Thymus (tissue), 11 donors: ENCODE results near the gene SPRED2. TPM values are rescaled to one million over a fixed set of nuclear protein-coding genes. Genes with fewer than 3 reads are reported as not detected.

Experiments used
- DNase-seq, 9 donors: peaks; one replicate each; pipeline ENCODE4 v3.0.0-alpha.2; 2013; ENCODE audit warnings: low spot score in 9 of 9, low read depth in 6 of 9, missing footprints in 1 of 9
- H3K27ac ChIP-seq, 2 donors: one replicate each; pipeline ENCODE4 v1.5.1; 2013; ENCODE audit warnings: control low read depth in 1 of 2, low read depth in 1 of 2, low read length in 1 of 2, mild to moderate bottlenecking in 1 of 2, moderate library complexity in 1 of 2
- H3K27me3 ChIP-seq, 2 donors: one replicate each; pipeline ENCODE4 v1.5.1; 2013; ENCODE audit warnings: low read length in 1 of 2; ENCODE audit not compliant: control insufficient read depth in 2 of 2, insufficient read depth in 1 of 2
- H3K36me3 ChIP-seq, 2 donors: one replicate each; pipeline ENCODE4 v1.5.1; 2013; ENCODE audit warnings: low read length in 1 of 2, mild to moderate bottlenecking in 1 of 2, moderate library complexity in 1 of 2; ENCODE audit not compliant: control insufficient read depth in 2 of 2, insufficient read depth in 2 of 2
- H3K4me1 ChIP-seq, 2 donors: one replicate each; pipeline ENCODE4 v1.5.1; 2013; ENCODE audit warnings: low read length in 2 of 2; ENCODE audit not compliant: control insufficient read depth in 2 of 2, insufficient read depth in 2 of 2
- H3K4me3 ChIP-seq, 2 donors: one replicate each; pipeline ENCODE4 v1.5.1; 2013; ENCODE audit warnings: low read length in 2 of 2, control low read depth in 1 of 2, mild to moderate bottlenecking in 1 of 2
- H3K9me3 ChIP-seq, 2 donors: one replicate each; pipeline ENCODE4 v1.5.1; 2013; ENCODE audit warnings: low read length in 1 of 2, mild to moderate bottlenecking in 1 of 2; ENCODE audit not compliant: control insufficient read depth in 2 of 2, insufficient read depth in 1 of 2
- WGBS: extraction: QIAGEN DNeasy Blood & Tissue Kit; methylation state at CpG from one replicate; pipeline ENCODE4 v1.1.7; 2013; 5-methylcytosine and 5-hydroxymethylcytosine counted together
- polyA plus RNA-seq: library from polyadenylated mRNA; stranded (reverse); fragments of 200-250 nt; gene quantifications from one replicate; pipeline ENCODE4 v1.2.3, GENCODE V29; 2013
- total RNA-seq: library from RNA; stranded (reverse); fragments of 120-200 nt; gene quantifications from one replicate; pipeline ENCODE4 v1.2.4, GENCODE V29; 2013
- donor health status: healthy.

SPRED2 gene
- total and polyA plus RNA-seq, 2 donors: 7.9 to 17.0 TPM

GRCh38 chr2:65314801-65315441 is 117.5 kb downstream of the SPRED2 start:
- WGBS: 95% methylated on average over 8 of the region's 8 CpGs
- peaks cover 74 to 86% of the 10 kb centered on the region in 2 donors for H3K36me3 ChIP-seq
- no peak overlapping the region for H3K27ac ChIP-seq
- H3K9me3 ChIP-seq: peaks cover 0 to 5% of the 10 kb centered on the region in 2 donors
- peaks cover 0 to 21% of the 10 kb centered on the region in 2 donors for H3K4me1 ChIP-seq
- H3K4me3 ChIP-seq: no peak overlapping the region
- H3K27me3 ChIP-seq: no peaks in the 10 kb centered on the region
- DNase-seq: no peak

- 98% methylated on average over 24 of the region's 24 CpGs for WGBS
- Histone ChIP-seq H3K36me3 (peaks cover 76 to 81% of the 10 kb centered on the region in 2 donors), H3K27me3 (no peaks in the 10 kb centered on the region), H3K9me3 (no peaks in the 10 kb centered on the region), H3K27ac (no peak overlapping the region), H3K4me1 (peaks cover 0 to 19% of the 10 kb centered on the region in 2 donors), H3K4me3 (no peak overlapping the region)
- DNase-seq: no peak
Measured at GRCh38 chr2:65313954-65314256, 118.5 kb downstream of the SPRED2 start.

- no peak for DNase-seq
- no peaks in the 10 kb centered on the region for H3K9me3 ChIP-seq
- no peak overlapping the region for H3K27ac ChIP-seq
- WGBS: 93% methylated on average over 52 of the region's 52 CpGs
- peaks cover 79 to 81% of the 10 kb centered on the region in 2 donors for H3K36me3 ChIP-seq
- H3K27me3 ChIP-seq: no peaks in the 10 kb centered on the region
- H3K4me3 ChIP-seq: no peak overlapping the region
- H3K4me1 ChIP-seq: peaks cover 0 to 19% of the 10 kb centered on the region in 2 donors
Measured at GRCh38 chr2:65313126-65313953, 119.1 kb downstream of the SPRED2 start.

GRCh38 chr2:65311596-65311995 is 120.8 kb downstream of the SPRED2 start:
- WGBS: 98% methylated on average over 7 of the region's 7 CpGs
- DNase-seq: no peak
- peaks cover 68% of the 10 kb centered on the region in 2 donors for H3K36me3 ChIP-seq
- H3K9me3 ChIP-seq: no peaks in the 10 kb centered on the region
- H3K4me1 ChIP-seq: peaks cover 0 to 16% of the 10 kb centered on the region in 2 donors
- H3K27me3 ChIP-seq: no peaks in the 10 kb centered on the region
- H3K4me3 ChIP-seq: no peak overlapping the region
- H3K27ac ChIP-seq: no peak overlapping the region

- H3K27ac ChIP-seq: no peak overlapping the region
- peaks cover 0 to 12% of the 10 kb centered on the region in 2 donors for H3K4me1 ChIP-seq
- no peaks in the 10 kb centered on the region for H3K9me3 ChIP-seq
- H3K36me3 ChIP-seq: peaks cover 62% of the 10 kb centered on the region in 2 donors
- H3K4me3 ChIP-seq: no peak overlapping the region
- H3K27me3 ChIP-seq: no peaks in the 10 kb centered on the region
- no peak for DNase-seq
- WGBS: 97% methylated on average over 6 of the region's 6 CpGs
Measured at GRCh38 chr2:65311049-65311448, 121.3 kb downstream of the SPRED2 start.

GRCh38 chr2:65309699-65310098 is 122.7 kb downstream of the SPRED2 start:
- Histone ChIP-seq H3K4me3 (no peak overlapping the region), H3K9me3 (no peaks in the 10 kb centered on the region), H3K4me1 (peaks cover 0 to 12% of the 10 kb centered on the region in 2 donors), H3K27ac (peak overlapping the region in 1 of 2 donors; percentile 66), H3K27me3 (no peaks in the 10 kb centered on the region), H3K36me3 (peaks cover 50 to 53% of the 10 kb centered on the region in 2 donors)
- WGBS: 94% methylated on average over 8 of the region's 8 CpGs
- no peak for DNase-seq

- Histone ChIP-seq H3K36me3 (peaks cover 13 to 21% of the 10 kb centered on the region in 2 donors), H3K9me3 (no peaks in the 10 kb centered on the region), H3K27me3 (no peaks in the 10 kb centered on the region), H3K27ac (no peak overlapping the region), H3K4me3 (no peak overlapping the region), H3K4me1 (peaks cover 16 to 30% of the 10 kb centered on the region in 2 donors)
- DNase-seq: no peak
- 98% methylated on average over 2 of the region's 2 CpGs for WGBS
Measured at GRCh38 chr2:65305934-65306333, 126.5 kb downstream of the SPRED2 start.

- Histone ChIP-seq H3K9me3 (no peaks in the 10 kb centered on the region), H3K4me3 (peak overlapping the region; percentile 21 to 36), H3K36me3 (no peaks in the 10 kb centered on the region), H3K27me3 (no peaks in the 10 kb centered on the region), H3K4me1 (peaks cover 30 to 58% of the 10 kb centered on the region in 2 donors), H3K27ac (peak overlapping the region; percentile 87 to 95)
- peak in 8 of 9 donors; percentile 61 to 92 (median 78) for DNase-seq
- WGBS: 6% methylated on average over 20 of the region's 20 CpGs
Measured at GRCh38 chr2:65300761-65301711, 131.4 kb downstream of the SPRED2 start.
